Uterus (tissue), 4 donors: ENCODE results near the gene DHX34. TPM values are rescaled to one million over a fixed set of nuclear protein-coding genes. Genes with fewer than 3 reads are reported as not detected.

Experiments used
- DNase-seq, 2 donors: peaks; one replicate each; pipeline ENCODE4 v3.0.0-alpha.2; 2019 to 2020
- H3K27ac ChIP-seq, 2 donors: fragments of 200-600 bp; sonication (generic); 1 replicate in 1 of 2; 2 replicates in 1 of 2; pipeline ENCODE4 v1.5.1; 2016 to 2018
- H3K27me3 ChIP-seq, 2 donors: fragments of 200-600 bp; sonication (generic); one replicate each; pipeline ENCODE4 v1.5.1; 2018 to 2019; ENCODE audit warnings: control low read depth in 1 of 2
- H3K36me3 ChIP-seq, 2 donors: fragments of 200-600 bp; sonication (generic); one replicate each; pipeline ENCODE4 v1.5.1; 2019; ENCODE audit warnings: control low read depth in 1 of 2
- H3K4me1 ChIP-seq, 2 donors: fragments of 200-600 bp; sonication (generic); one replicate each; pipeline ENCODE4 v1.5.1; 2018 to 2019; ENCODE audit warnings: control low read depth in 1 of 2
- H3K4me3 ChIP-seq, 2 donors: fragments of 200-600 bp; sonication (generic); 1 replicate in 1 of 2; 2 replicates in 1 of 2; pipeline ENCODE4 v1.5.1; 2018 to 2019; ENCODE audit warnings: mild to moderate bottlenecking in 1 of 2
- H3K9me3 ChIP-seq, 2 donors: fragments of 200-600 bp; sonication (generic); one replicate each; pipeline ENCODE4 v1.5.1; 2019; ENCODE audit warnings: control low read depth in 1 of 2
- POLR2A ChIP-seq, 2 donors: fragments of 450-650 bp; IDR thresholded peaks; one replicate each; pipeline ENCODE4 v1.6.1; 2016; ENCODE audit warnings: antibody characterized with exemption in 2 of 2, mild to moderate bottlenecking in 1 of 2, moderate library complexity in 1 of 2
- intact Hi-C: fragments of 100-400 bp; cut with DNase I; formaldehyde crosslinking; loops from one replicate; pipeline ENCODE4 v1.15.1; 2023; ENCODE audit warnings: low total_unique reads
- total RNA-seq, 4 donors: library from RNA; depleted of rRNA in 3 of 4; stranded (reverse); fragments of >200 nt in 3 of 4; gene quantifications; one replicate each; pipeline versions ENCODE4 v1.1.0 to v1.2.4, GENCODE V29; 2014 to 2023
- TF ChIP-seq, protein P1 (sequence below), 4 experiments: fragments of 200-600 bp in 2 of 4; fragments of 450-650 bp in 2 of 4; sonication (generic) in 2 of 4; IDR thresholded peaks; one replicate each; pipeline ENCODE4 v1.5.1; 2016 to 2019; ENCODE audit warnings: antibody characterized with exemption in 4 of 4, mild to moderate bottlenecking in 2 of 4, moderate library complexity in 1 of 4
- donor health status: DM: yes; HTN: yes; CAD: no.

Gene DHX34
- total RNA-seq, 4 donors from 2014 or later = 11.5 to 17.3 (median 15.8) TPM

DNA sequence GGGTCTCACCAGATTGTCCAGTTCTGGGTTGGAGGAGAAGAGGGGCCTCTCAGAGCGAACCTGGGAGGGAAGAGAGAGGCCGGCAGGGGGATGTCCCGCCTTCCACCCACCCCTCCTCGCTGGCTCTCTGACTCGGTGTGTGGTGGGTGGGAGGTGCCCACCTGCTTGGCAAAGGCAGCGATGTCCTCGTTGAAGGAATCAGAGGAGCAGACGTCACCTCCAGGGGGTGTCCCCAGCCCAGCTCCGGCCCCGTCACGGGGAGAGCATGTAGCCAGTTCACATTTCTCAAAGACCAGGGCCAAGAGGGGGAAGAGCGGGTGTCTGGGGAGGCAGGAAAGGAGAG lies 67.5 kb downstream of the DHX34 start:
- Histone ChIP-seq H3K9me3 (no peaks in the 10 kb centered on the region), H3K27me3 (no peaks in the 10 kb centered on the region), H3K4me1 (peaks cover 0 to 10% of the 10 kb centered on the region in 2 donors), H3K27ac (peak overlapping the region in 1 of 2 donors; percentile 50), H3K36me3 (no peaks in the 10 kb centered on the region), H3K4me3 (no peak overlapping the region)
- DNase-seq = no peak
- intact Hi-C loops = no loop called here
- no peak for TF ChIP-seq POLR2A (IDR thresholded peaks at IDR 0.05)
- TF ChIP-seq, protein P1, sequence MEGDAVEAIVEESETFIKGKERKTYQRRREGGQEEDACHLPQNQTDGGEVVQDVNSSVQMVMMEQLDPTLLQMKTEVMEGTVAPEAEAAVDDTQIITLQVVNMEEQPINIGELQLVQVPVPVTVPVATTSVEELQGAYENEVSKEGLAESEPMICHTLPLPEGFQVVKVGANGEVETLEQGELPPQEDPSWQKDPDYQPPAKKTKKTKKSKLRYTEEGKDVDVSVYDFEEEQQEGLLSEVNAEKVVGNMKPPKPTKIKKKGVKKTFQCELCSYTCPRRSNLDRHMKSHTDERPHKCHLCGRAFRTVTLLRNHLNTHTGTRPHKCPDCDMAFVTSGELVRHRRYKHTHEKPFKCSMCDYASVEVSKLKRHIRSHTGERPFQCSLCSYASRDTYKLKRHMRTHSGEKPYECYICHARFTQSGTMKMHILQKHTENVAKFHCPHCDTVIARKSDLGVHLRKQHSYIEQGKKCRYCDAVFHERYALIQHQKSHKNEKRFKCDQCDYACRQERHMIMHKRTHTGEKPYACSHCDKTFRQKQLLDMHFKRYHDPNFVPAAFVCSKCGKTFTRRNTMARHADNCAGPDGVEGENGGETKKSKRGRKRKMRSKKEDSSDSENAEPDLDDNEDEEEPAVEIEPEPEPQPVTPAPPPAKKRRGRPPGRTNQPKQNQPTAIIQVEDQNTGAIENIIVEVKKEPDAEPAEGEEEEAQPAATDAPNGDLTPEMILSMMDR (IDR thresholded peaks at IDR 0.05) = no peak

DNA sequence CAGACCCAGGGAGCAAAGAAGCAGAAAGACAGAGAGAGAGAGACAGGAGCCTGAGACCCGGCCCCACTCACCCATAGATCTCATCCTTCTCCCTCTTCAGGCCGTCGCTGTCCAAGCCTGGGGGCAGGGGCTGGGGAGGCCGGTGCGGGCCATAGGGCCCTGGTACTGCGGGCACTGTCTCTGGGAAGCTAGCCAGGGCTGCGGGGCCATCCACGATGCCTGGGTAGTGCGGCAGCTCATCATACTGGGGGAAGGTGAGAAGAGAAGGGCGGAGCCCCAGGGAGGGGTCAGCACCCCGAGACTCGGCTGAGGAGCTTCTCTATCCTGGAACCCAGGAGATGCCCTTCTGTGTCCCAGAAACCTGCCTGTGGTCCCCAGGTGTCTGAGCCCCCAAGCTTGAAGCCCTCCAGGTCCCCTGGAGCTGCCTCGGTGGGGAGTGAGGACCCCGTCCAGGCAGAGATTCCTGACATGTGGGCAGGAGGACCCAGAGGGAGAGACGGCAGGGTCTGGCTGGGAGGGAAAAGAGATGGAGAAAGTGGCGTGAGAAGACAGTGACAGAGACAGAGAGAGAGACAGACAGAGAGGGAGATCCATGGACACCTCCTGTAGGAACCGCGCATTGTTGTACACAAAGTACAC lies 68.1 kb downstream of the DHX34 start:
- Histone ChIP-seq H3K27me3 (no peaks in the 10 kb centered on the region), H3K36me3 (no peaks in the 10 kb centered on the region), H3K4me1 (peaks cover 0 to 10% of the 10 kb centered on the region in 2 donors), H3K4me3 (no peak overlapping the region), H3K9me3 (no peaks in the 10 kb centered on the region), H3K27ac (peak overlapping the region; percentile 37 to 50)
- TF ChIP-seq, protein P1 (IDR thresholded peaks at IDR 0.05) = no peak
- no peak for TF ChIP-seq POLR2A (IDR thresholded peaks at IDR 0.05)
- intact Hi-C loops = no loop called here
- no peak for DNase-seq

DNA sequence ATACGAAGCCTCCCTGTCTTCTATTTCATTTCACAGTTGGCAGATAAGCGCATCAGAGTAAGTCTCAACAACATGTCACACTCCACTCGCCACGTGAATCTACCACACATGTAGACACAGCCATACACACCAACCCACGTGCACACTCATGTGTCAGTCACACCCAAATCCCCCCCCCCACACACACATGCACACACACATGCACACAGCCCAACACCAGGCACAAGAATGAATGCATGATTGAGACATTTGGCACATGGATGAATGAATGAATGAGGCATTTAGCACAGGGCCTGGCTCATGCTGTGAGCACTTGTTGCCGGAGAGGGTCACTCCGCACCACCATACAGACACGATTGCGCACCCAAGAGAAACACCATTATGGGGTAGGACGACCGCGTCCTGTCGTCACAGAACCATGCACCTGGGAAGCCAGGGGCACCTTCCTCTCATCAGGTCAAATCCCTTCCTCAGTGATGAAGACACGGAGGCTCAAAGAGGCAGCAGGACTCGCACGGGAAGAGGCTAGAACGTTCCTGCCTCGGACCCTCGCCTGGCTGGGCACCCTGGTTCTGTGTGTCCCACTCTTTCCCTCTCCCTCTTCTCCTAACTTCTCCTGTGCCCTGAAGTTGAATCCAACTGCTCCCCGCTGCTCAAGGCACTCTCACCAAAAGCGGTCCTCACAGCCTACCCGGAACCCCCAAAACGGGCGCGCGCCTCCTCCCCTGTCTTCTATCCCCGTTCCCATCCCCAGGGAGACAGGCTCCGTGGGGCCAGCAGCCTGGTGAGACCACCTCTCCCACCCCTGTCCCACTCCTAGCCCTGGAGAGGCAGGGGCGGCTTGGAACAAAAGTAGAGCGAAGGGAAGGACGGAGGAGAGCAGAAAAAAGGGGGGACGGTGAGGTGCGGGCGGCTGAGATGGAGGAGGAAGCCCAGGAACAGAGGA lies 68.9 kb downstream of the DHX34 start:
- Histone ChIP-seq H3K4me1 (peaks cover 0 to 10% of the 10 kb centered on the region in 2 donors), H3K27me3 (no peaks in the 10 kb centered on the region), H3K36me3 (no peaks in the 10 kb centered on the region), H3K27ac (peak overlapping the region; percentile 68 to 91), H3K4me3 (peak overlapping the region; percentile 50 to 67), H3K9me3 (no peaks in the 10 kb centered on the region)
- intact Hi-C loops = no loop called here
- DNase-seq = no peak
- TF ChIP-seq POLR2A (IDR thresholded peaks at IDR 0.05) = no peak
- TF ChIP-seq, protein P1 (IDR thresholded peaks at IDR 0.05) = no peak

DNA sequence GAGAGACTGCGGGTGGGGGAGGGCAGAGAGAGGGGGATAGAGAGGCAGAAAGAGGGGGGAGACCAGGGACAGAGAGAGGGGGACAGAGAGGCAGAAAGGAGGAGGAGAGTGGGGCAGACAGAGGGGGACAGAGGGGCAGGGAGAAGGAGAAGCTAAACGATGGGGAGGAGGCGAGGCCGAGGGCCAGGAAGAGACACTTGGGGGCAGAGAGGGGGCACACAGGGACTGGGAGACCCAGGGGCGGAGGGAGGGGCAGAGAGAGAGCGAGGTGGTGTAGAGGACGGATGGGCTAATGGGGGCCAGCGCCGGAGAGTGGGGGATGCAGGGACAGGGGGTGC lies 69.5 kb downstream of the DHX34 start:
- Histone ChIP-seq H3K36me3 (no peaks in the 10 kb centered on the region), H3K9me3 (no peaks in the 10 kb centered on the region), H3K4me3 (peak overlapping the region; percentile 50 to 67), H3K4me1 (peaks cover 0 to 10% of the 10 kb centered on the region in 2 donors), H3K27ac (peak overlapping the region; percentile 68 to 91), H3K27me3 (no peaks in the 10 kb centered on the region)
- no peak for DNase-seq
- TF ChIP-seq, protein P1 (IDR thresholded peaks at IDR 0.05) = no peak
- no peak for TF ChIP-seq POLR2A (IDR thresholded peaks at IDR 0.05)
- intact Hi-C loops = no loop called here
